GM04503 (cell line): Measurements from ENCODE around the gene GNB2.
"Not testable (repeated sequence)": the region's sequence is repeated elsewhere in the genome, so short reads cannot be mapped to it uniquely, and the experiment has no call there.

Experiments
- DNase-seq: peaks from one replicate; pipeline ENCODE4 v3.0.0-alpha.2; 2012; ENCODE audit warnings: low read depth

Gene GNB2

GRCh38 chr7:100665168-100665726, 8.3 kb upstream of the GNB2 start:
- DNase-seq, result no peak

GRCh38 chr7:100667331-100668068, 6.0 kb upstream of the GNB2 start:
- no peak for DNase-seq

- no peak for DNase-seq
Measured at GRCh38 chr7:100668069-100668449, 5.5 kb upstream of the GNB2 start.

GRCh38 chr7:100669106-100669505, 4.4 kb upstream of the GNB2 start:
- DNase-seq, result not testable (repeated sequence)

- DNase-seq, result no peak
Measured at GRCh38 chr7:100670074-100670473, 3.5 kb upstream of the GNB2 start.

GRCh38 chr7:100671353-100672327, 1.9 kb upstream of the GNB2 start:
- DNase-seq, result no peak

GRCh38 chr7:100673942-100674410, 436 bp downstream of the GNB2 start:
- no peak for DNase-seq

GRCh38 chr7:100674411-100675104, 1.0 kb downstream of the GNB2 start:
- no peak for DNase-seq

GRCh38 chr7:100675105-100675451, 1.5 kb downstream of the GNB2 start:
- no peak for DNase-seq

GRCh38 chr7:100675581-100676350, 2.2 kb downstream of the GNB2 start:
- no peak for DNase-seq

GRCh38 chr7:100676501-100677306, 3.2 kb downstream of the GNB2 start:
- no peak for DNase-seq

- no peak for DNase-seq
Measured at GRCh38 chr7:100677308-100678267, 4.0 kb downstream of the GNB2 start.

GRCh38 chr7:100678291-100678984, 4.9 kb downstream of the GNB2 start:
- no peak for DNase-seq

- no peak for DNase-seq
Measured at GRCh38 chr7:100679129-100679926, 5.8 kb downstream of the GNB2 start.

- DNase-seq, result no peak
Measured at GRCh38 chr7:100679927-100680575, 6.5 kb downstream of the GNB2 start.

- DNase-seq, result no peak
Measured at GRCh38 chr7:100680576-100681271, 7.2 kb downstream of the GNB2 start.
